Measurements from ENCODE around the gene SPECC1L.

SPECC1L gene

DNA sequence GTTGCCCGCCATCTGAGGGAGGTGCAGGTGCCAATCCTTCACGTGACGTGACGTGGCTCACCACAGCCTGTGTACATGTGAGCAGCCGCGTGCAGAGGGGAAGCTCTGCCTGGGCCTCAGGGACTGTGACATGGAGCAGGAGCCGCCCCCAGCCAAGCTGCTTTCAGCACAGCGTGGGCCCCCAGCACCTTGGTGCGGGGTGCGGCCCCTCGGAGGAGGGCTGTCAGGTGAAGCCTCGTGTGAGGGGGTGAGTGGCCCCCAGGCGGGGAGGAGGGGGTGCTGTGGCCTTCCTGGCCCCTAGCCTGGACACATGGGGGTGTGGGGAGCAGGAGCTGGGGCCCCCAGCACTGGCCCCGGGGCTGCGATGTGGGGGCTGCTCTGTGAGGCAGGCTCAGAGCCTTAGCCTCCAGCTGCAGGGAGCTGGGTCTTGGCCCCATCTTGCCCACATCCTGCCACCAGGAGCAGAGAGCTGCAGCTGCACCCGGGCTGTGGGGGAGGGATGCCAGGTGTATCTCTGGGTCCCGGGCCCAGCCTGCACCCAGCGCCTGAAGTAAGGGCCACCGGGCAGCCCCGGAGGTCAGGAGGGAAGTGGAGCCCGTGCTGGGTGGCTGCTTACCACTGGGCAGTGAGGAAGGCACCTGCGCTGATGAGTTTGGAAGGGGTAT, 157.0 kb downstream of the SPECC1L start, which contains the start of gene ADORA2A:
Gene ADORA2A (plus strand): TSS at position 100 of the 665 bp plus-strand sequence. CDS start 5,806 bp downstream, outside the sequence.
- DNase-seq (ENCODE audit: low read depth, low spot score) = no peak

DNA sequence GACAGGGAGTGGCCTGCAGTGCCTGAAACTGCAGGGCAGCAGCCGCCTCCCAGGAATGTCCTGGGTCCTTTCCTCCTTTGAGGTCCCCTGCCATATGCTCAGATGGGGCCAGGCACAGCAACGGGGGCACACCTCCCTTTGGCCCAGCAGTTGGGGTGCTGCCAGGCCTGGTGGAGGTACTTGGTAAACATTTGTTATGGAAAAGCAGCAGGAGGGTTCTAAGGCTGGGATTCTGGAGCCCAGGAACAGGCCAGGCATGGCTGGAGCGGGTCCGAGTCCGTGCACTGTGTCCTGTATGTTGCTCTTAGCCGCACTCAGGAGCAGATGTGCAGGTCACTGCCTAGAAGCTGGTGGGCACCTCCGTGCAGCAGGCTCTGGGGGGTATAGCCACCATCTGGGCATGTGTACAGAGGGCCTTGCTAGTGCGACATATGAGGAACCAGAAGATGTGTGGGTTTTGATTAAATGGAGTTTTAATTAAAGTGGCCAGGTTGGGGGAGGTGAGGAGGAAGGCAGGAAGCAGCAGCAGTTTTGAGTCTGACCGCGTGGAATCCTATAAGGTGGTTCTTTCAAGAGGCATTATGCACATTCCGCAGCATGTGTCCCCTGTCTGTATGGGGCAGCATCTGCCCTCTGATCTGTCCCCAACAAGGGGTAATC, 158.2 kb downstream of the SPECC1L start:
- DNase-seq (ENCODE audit: low read depth, low spot score) = no peak

DNA sequence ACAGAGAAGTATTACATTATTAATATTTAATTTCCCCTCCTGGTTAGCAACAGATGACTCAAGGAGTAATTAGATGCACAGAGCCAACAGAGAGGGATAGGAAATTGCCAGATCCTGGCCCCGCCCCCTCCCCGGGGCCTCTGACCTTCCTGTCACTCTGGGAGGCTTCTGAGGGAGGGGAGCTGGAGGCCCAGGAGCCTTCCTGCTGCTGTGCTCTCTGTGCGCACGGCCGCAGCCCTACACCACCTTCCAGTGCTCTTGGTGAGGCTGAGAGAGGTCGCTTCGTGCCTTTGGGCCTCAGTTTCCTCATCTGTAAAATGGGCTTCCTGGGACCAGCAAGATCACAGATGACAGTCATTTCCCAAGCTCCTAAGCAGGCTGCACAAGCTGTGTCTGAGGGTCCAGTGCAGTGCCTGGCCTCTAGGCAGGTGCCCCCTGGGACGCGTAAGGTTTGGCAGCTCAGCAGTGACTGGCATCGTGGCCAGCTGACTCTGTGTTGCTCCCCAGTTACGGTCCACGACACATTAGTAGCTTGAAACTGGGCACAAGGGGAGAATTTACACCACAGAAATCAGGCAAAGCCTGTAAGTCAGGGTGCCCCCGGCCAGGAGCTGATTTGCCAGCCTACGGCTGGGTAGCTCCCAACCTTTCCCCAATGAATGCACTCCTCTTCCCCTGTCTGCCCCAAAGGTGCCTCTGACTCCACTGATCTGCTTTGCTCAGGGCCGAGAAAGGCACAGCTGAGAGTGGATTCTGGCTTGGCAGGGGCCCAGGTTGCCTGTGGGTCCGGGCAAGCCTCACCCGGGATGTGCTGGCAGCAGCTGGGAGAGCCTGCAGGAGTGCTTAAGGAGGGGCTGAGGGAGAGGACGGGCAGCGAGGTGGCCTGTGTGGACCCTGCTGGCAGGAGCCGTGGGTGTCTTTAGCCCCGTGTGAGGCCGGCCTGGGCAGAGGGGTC, 159.1 kb downstream of the SPECC1L start:
- peak; percentile 88 for DNase-seq (ENCODE audit: low read depth, low spot score)

GRCh38 chr22:24430431-24431308, 160.0 kb downstream of the SPECC1L start:
- DNase-seq (ENCODE audit: low read depth, low spot score) = no peak

- no peak for DNase-seq (ENCODE audit: low read depth, low spot score)
Measured at GRCh38 chr22:24431309-24432034, 160.8 kb downstream of the SPECC1L start.

DNA sequence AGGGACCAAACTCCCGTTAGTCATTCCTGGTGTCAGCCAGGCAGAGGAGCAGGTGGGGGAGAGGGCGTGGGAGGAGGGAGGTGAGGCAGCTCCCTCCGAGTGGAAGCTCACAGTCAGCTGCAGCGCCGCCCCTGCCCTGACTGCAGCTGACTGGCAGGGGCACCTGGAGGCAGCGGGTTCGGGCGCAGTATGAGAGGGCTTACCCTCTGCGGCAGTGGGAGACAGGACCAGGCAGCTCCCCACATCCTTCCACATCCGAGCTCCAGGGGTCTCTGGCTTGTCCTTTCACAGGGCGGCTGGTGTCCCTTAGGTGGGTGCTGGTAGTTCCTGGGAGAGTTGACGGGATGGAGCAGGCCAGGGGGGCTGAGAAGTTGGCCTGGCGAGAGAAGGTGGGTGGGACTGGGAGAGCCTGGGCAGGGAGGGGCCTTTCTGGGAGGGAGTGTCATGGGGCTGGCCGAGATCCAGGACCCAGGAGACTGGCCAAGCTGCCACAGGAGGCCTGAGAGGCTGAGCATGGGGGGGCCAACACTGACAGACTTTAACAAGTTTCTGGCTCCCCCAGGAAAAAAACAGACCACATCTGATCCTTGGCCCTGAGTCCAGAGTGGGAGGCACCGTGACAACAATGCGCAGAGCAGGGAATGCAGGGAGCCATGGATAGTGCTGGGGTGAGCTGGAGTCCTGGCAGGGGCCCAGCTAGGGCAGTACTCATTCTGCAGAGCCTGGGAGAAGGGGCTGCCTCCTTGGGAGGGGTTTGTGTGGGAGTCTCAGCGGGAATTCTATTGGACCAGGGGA, 161.6 kb downstream of the SPECC1L start:
- peak; percentile 82 for DNase-seq (ENCODE audit: low read depth, low spot score)

DNA sequence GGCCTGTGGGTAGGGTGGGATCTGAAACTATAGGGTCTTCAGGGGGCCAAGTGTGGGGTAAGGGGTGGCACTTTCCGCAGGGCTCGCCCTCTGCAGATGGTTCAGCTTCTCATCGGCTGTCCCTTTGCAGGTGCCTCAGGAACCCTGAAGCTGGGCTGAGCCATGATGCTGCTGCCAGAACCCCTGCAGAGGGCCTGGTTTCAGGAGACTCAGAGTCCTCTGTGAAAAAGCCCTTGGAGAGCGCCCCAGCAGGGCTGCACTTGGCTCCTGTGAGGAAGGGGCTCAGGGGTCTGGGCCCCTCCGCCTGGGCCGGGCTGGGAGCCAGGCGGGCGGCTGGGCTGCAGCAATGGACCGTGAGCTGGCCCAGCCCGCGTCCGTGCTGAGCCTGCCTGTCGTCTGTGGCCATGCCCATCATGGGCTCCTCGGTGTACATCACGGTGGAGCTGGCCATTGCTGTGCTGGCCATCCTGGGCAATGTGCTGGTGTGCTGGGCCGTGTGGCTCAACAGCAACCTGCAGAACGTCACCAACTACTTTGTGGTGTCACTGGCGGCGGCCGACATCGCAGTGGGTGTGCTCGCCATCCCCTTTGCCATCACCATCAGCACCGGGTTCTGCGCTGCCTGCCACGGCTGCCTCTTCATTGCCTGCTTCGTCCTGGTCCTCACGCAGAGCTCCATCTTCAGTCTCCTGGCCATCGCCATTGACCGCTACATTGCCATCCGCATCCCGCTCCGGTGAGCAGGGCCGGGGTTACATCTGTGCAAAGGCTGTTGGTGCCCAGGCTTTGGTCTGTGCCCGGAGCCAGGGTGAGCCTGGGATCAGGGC, 162.6 kb downstream of the SPECC1L start:
- no peak for DNase-seq (ENCODE audit: low read depth, low spot score)

- DNase-seq (ENCODE audit: low read depth, low spot score) = peak; percentile 58
Measured at GRCh38 chr22:24433828-24434470, 163.3 kb downstream of the SPECC1L start.

- no peak for DNase-seq (ENCODE audit: low read depth, low spot score)
Measured at GRCh38 chr22:24434471-24435322, 164.1 kb downstream of the SPECC1L start.

DNA sequence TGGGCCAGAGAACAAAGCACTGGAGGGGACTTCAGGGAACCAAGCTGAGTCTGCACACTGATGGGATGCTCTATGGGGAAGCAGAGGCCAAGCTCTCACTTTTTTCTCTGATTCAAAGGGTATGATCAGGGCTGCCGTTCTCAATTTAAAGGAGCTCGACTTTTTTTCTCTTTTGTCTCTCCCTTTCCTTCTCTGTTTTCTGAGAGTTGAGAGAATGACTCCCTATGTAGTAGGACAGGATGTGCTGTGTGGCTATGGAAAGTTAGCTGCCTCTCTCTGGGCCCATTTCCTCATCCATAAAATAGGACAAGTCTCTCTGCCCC, 164.7 kb downstream of the SPECC1L start:
- no peak for DNase-seq (ENCODE audit: low read depth, low spot score)

GRCh38 chr22:24435861-24436371, 165.3 kb downstream of the SPECC1L start:
- DNase-seq (ENCODE audit: low read depth, low spot score) = no peak

GRCh38 chr22:24436553-24436952, 165.9 kb downstream of the SPECC1L start:
- no peak for DNase-seq (ENCODE audit: low read depth, low spot score)

GRCh38 chr22:24437091-24437490, 166.5 kb downstream of the SPECC1L start:
- no peak for DNase-seq (ENCODE audit: low read depth, low spot score)

- no peak for DNase-seq (ENCODE audit: low read depth, low spot score)
Measured at GRCh38 chr22:24437741-24438328, 167.2 kb downstream of the SPECC1L start.

DNA sequence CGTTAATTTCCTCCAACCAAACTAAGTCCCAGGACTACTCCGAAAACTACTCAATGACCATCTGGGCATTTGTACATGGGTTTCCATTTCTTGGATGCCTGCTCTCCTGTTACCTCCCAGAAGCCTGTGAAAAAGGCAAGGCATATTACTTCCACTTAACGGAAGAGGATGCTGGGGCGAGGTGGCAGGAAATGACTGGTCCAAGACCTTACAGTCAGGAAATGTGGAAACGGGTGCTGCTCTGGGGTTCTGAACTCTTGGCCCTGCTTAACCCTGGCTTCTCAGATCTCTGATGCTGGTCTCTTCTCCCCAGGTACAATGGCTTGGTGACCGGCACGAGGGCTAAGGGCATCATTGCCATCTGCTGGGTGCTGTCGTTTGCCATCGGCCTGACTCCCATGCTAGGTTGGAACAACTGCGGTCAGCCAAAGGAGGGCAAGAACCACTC, 169.7 kb downstream of the SPECC1L start:
- no peak for DNase-seq (ENCODE audit: low read depth, low spot score)

GRCh38 chr22:24440718-24441405, 170.2 kb downstream of the SPECC1L start:
- no peak for DNase-seq (ENCODE audit: low read depth, low spot score)
